ENCODE results near the gene ATP13A5.

ATP13A5 gene

DNA sequence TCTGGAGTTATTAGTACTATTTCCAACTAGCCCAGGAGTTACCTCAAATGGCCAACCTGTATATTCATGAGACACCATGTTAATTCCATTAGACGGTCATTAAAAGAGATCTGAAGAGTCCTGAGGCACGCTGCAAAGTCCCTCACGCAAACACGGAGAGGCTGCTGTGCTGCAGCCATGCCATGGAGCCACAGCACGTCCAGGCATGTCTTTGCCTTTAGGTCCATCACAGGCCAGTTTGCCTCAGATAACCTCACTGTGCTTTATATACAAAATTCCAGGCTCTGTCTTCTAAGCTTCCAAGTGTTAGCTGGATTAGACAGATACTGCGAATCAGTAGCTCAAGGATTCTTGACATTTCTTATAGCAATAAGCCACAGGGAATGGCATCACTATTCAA lies 147.4 kb downstream of the ATP13A5 start:
- in situ Hi-C loops (cut with MboI; ENCODE audit: low sequenced_read_pairs) = no loop called here
- peaks cover 4% of the 10 kb centered on the region; the same call in 1 of the 2 replicates for H3K27me3 ChIP-seq (ENCODE audit: low read depth)
- no peak for DNase-seq (ENCODE audit: low spot score in 2 of 2)

DNA sequence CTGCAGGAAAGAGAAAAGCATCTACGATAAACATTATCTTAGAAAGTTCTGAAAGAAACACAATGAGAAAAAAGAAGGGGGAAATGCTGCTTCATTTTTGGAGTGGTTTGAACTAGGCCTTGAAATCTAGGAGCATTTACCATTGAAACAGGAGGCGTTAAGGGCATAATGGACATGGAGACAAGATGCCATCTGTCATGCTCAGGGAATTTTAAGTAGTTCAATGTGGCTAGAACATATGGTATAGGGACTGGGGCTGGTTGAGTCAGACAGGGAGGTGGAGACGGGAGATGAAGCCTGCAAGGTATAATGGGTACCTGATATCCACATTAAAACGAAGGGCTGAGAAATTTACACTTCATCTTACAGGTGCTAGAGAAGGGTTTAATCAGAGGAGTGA lies 147.9 kb downstream of the ATP13A5 start:
- Histone ChIP-seq H3K4me3 (no peak overlapping the region), H3K9me3 (no peaks in the 10 kb centered on the region), H3K36me3 (replicated peaks) (no peaks in the 10 kb centered on the region), H3K4me1 (peaks cover 16% of the 10 kb centered on the region), H3K27me3 (ENCODE audit: low read depth) (peaks cover 4% of the 10 kb centered on the region; the same call in 1 of the 2 replicates)
- no peak for DNase-seq (ENCODE audit: low spot score in 2 of 2)
- in situ Hi-C loops (cut with MboI; ENCODE audit: low sequenced_read_pairs) = no loop called here

More for the DNA sequence above, 147.4 kb downstream of the ATP13A5 start:
- Histone ChIP-seq H3K4me3 (no peak overlapping the region), H3K4me1 (peaks cover 16% of the 10 kb centered on the region), H3K9me3 (no peaks in the 10 kb centered on the region), H3K36me3 (replicated peaks) (no peaks in the 10 kb centered on the region)

DNA sequence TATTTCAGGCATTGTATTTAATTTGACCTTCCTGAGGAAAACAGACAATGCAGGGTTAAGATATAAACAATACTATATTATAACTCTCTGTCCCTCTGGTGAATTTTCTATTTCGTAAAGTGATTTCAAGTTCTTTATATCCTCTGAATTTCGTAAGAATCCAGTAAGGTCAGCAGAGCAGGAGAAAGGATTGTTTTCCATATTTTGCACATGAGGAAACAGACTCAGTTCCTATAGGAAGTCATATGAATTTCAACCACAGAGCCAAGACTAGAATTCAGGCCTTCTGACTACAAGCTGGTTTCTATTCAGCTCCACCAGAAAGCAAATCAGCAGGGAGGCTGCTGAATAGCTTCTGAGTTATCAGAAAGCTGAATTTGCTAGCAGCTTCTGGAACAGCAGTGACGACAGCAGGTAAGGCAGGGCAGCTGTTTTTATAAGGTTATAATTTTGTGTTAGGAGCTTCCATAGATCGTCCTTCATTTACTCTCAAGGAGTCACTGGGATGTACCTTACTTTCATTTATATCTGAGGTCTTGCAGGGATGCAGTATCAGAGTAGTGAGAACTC lies 148.6 kb downstream of the ATP13A5 start:
- Histone ChIP-seq H3K36me3 (replicated peaks) (no peaks in the 10 kb centered on the region), H3K27me3 (ENCODE audit: low read depth) (peaks cover 4% of the 10 kb centered on the region; the same call in 1 of the 2 replicates), H3K9me3 (no peaks in the 10 kb centered on the region), H3K4me3 (no peak overlapping the region), H3K4me1 (peaks cover 16% of the 10 kb centered on the region)
- no peak for DNase-seq (ENCODE audit: low spot score in 2 of 2)
- in situ Hi-C loops (cut with MboI; ENCODE audit: low sequenced_read_pairs) = no loop called here

DNA sequence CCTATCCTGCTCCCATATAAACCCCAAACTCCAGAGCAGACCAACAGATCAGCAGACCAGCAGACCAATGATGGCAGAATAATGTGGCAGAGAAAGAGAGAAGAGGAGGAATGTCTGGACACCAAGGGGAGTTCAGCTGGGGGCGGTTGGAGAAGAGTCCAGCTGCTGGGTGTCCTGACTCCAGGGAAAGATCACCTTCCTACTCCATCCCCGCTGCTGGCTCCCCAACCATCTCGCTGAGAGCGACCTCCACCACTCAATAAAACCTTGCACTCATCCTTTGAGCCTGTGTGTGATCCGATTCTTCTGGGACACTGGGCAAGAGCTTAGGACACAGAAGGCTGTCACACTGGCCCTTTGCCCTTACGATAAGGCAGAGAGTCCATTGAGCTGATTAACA lies 150.3 kb downstream of the ATP13A5 start:
- Histone ChIP-seq H3K27me3 (ENCODE audit: low read depth) (peaks cover 9% of the 10 kb centered on the region; the same call in 1 of the 2 replicates), H3K36me3 (replicated peaks) (no peaks in the 10 kb centered on the region), H3K4me1 (peaks cover 16% of the 10 kb centered on the region), H3K9me3 (no peaks in the 10 kb centered on the region), H3K4me3 (no peak overlapping the region)
- DNase-seq (ENCODE audit: low spot score in 2 of 2) = no peak
- in situ Hi-C loops (cut with MboI; ENCODE audit: low sequenced_read_pairs) = no loop called here

DNA sequence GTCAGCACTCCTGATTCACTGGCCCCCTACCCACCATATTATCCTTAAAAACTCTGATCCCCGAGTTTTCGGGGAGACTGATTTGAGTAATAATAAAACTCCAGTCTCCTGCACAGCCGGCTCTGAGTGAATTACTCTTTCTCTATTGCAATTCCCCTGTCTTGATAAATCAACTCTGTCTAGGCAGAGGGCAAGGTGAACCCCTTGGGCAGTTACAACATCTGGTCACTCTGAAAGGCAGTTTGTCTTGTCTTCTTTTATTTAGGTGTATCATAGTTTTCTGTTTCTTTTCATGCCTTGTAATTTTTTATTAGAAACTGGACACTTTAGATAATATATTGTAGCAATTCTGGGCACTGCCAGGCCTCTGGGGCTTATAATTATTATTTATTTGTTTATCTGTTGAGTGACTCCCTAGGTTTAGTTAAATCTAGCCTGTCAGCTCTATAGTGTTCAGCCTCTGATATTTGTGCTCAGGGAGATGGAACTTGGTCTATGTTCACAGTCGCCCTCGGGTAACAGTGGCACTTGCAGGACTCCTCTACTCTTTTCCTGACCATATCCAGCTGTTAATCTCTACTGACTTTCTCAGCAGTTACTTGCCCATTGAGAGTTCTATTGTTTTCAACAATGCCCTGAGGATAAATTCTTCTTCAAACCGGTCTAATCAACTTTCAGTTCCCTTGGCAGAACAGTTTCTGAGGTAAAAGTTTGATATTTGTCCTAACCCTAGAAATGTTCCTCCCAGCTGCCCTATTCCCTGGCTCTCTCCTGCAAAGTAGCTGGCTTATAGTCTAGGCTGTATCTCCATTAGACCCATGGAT lies 153.0 kb downstream of the ATP13A5 start:
- Histone ChIP-seq H3K4me3 (no peak overlapping the region), H3K36me3 (replicated peaks) (no peaks in the 10 kb centered on the region), H3K4me1 (peaks cover 16% of the 10 kb centered on the region), H3K27me3 (ENCODE audit: low read depth) (peaks cover 14% of the 10 kb centered on the region; the same call in 1 of the 2 replicates), H3K9me3 (no peaks in the 10 kb centered on the region)
- DNase-seq (ENCODE audit: low spot score in 2 of 2) = no peak
- in situ Hi-C loops (cut with MboI; ENCODE audit: low sequenced_read_pairs) = no loop called here
